ENCODE data around the gene EIF2S2.

- TF ChIP-seq, protein P1, sequence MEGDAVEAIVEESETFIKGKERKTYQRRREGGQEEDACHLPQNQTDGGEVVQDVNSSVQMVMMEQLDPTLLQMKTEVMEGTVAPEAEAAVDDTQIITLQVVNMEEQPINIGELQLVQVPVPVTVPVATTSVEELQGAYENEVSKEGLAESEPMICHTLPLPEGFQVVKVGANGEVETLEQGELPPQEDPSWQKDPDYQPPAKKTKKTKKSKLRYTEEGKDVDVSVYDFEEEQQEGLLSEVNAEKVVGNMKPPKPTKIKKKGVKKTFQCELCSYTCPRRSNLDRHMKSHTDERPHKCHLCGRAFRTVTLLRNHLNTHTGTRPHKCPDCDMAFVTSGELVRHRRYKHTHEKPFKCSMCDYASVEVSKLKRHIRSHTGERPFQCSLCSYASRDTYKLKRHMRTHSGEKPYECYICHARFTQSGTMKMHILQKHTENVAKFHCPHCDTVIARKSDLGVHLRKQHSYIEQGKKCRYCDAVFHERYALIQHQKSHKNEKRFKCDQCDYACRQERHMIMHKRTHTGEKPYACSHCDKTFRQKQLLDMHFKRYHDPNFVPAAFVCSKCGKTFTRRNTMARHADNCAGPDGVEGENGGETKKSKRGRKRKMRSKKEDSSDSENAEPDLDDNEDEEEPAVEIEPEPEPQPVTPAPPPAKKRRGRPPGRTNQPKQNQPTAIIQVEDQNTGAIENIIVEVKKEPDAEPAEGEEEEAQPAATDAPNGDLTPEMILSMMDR (conservative IDR thresholded peaks at IDR 0.05; ENCODE audit: low read depth, low read length) = no peak
- TF ChIP-seq EZH2 (IDR thresholded peaks at IDR 0.05; ENCODE audit: borderline replicate concordance, low read depth, low read length, poor library complexity, severe bottlenecking) = no peak
Measured at GRCh38 chr20:34102342-34102741, 9.7 kb downstream of the EIF2S2 start.
